A549 (cell line): ENCODE data around the gene RNF4.

Experiments
- CHD2 ChIP-seq: fragments of 150-350 bp; IDR thresholded peaks from 2 replicates; pipeline ENCODE4 v1.6.1; 2014; ENCODE audit warnings: low read length; ENCODE audit not compliant: partially characterized antibody
- CTCF ChIP-seq: fragments of >200 bp; sonication (Bioruptor Twin); formaldehyde crosslinking; IDR thresholded peaks from 3 replicates; pipeline ENCODE4 v1.5.1; 2016
- EP300 ChIP-seq, 2 experiments: fragments of >200 bp; sonication (Bioruptor Twin); formaldehyde crosslinking; IDR thresholded peaks; 2 replicates in 1 of 2; 3 replicates in 1 of 2; pipeline ENCODE4 v1.6.1; 2016 to 2017
- HOXB5 ChIP-seq: fragments of 250-450 bp; sonication (Bioruptor Pico); IDR thresholded peaks from 2 replicates; pipeline ENCODE4 v1.5.0; 2020; ENCODE audit warnings: mild to moderate bottlenecking, moderate library complexity

- TF ChIP-seq CHD2 (no peak), CTCF (no peak), EP300 (IDR thresholded peaks at IDR 0.05) (no peak), HOXB5 (CRISPR knock-in tag) (no peak)
These were observed 29.0 kb downstream of the RNF4 start for GRCh38 chr4:2497931-2498330.
